ENCODE results near the gene SCUBE1.

The SCUBE1 gene

GRCh38 chr22:43319661-43320486 is 23.3 kb downstream of the SCUBE1 start:
- no peak for DNase-seq (ENCODE audit: low read depth)
- no peak for TF ChIP-seq CTCF (IDR thresholded peaks at IDR 0.05; ENCODE audit: insufficient read depth, low read depth, low read length, missing control alignments)
- H3K4me3 ChIP-seq (ENCODE audit: low read depth, low read length): no peak overlapping the region

GRCh38 chr22:43317239-43317638 is 25.9 kb downstream of the SCUBE1 start:
- no peak for DNase-seq (ENCODE audit: low read depth)
- no peak overlapping the region for H3K4me3 ChIP-seq (ENCODE audit: low read depth, low read length)
- no peak for TF ChIP-seq CTCF (IDR thresholded peaks at IDR 0.05; ENCODE audit: insufficient read depth, low read depth, low read length, missing control alignments)

GRCh38 chr22:43315687-43316217 is 27.4 kb downstream of the SCUBE1 start:
- no peak overlapping the region for H3K4me3 ChIP-seq (ENCODE audit: low read depth, low read length)
- no peak for TF ChIP-seq CTCF (IDR thresholded peaks at IDR 0.05; ENCODE audit: insufficient read depth, low read depth, low read length, missing control alignments)
- no peak for DNase-seq (ENCODE audit: low read depth)

GRCh38 chr22:43314611-43315010 is 28.6 kb downstream of the SCUBE1 start:
- no peak for TF ChIP-seq CTCF (IDR thresholded peaks at IDR 0.05; ENCODE audit: insufficient read depth, low read depth, low read length, missing control alignments)
- DNase-seq (ENCODE audit: low read depth): no peak
- no peak overlapping the region for H3K4me3 ChIP-seq (ENCODE audit: low read depth, low read length)

GRCh38 chr22:43313890-43314474 is 29.2 kb downstream of the SCUBE1 start:
- no peak for TF ChIP-seq CTCF (IDR thresholded peaks at IDR 0.05; ENCODE audit: insufficient read depth, low read depth, low read length, missing control alignments)
- no peak for DNase-seq (ENCODE audit: low read depth)
- H3K4me3 ChIP-seq (ENCODE audit: low read depth, low read length): no peak overlapping the region

GRCh38 chr22:43313244-43313889 is 29.8 kb downstream of the SCUBE1 start:
- no peak for TF ChIP-seq CTCF (IDR thresholded peaks at IDR 0.05; ENCODE audit: insufficient read depth, low read depth, low read length, missing control alignments)
- no peak overlapping the region for H3K4me3 ChIP-seq (ENCODE audit: low read depth, low read length)
- no peak for DNase-seq (ENCODE audit: low read depth)
